ENCODE measurements around the gene GPR61.

The GPR61 gene

GRCh38 chr1:109557520-109557919, 17.8 kb downstream of the GPR61 start:
- TF ChIP-seq, protein P1, sequence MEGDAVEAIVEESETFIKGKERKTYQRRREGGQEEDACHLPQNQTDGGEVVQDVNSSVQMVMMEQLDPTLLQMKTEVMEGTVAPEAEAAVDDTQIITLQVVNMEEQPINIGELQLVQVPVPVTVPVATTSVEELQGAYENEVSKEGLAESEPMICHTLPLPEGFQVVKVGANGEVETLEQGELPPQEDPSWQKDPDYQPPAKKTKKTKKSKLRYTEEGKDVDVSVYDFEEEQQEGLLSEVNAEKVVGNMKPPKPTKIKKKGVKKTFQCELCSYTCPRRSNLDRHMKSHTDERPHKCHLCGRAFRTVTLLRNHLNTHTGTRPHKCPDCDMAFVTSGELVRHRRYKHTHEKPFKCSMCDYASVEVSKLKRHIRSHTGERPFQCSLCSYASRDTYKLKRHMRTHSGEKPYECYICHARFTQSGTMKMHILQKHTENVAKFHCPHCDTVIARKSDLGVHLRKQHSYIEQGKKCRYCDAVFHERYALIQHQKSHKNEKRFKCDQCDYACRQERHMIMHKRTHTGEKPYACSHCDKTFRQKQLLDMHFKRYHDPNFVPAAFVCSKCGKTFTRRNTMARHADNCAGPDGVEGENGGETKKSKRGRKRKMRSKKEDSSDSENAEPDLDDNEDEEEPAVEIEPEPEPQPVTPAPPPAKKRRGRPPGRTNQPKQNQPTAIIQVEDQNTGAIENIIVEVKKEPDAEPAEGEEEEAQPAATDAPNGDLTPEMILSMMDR (IDR thresholded peaks at IDR 0.05; ENCODE audit: control extremely low read depth, extremely low read depth, low read depth, missing control alignments), result no peak
- POLR2A ChIA-PET, result no interaction called here
- DNase-seq (ENCODE audit: extremely low spot score), result no peak
- CTCF ChIA-PET, result interaction anchor here (1.2 kb wide), 1 partner anchor 427 kb away, joined by 3 read pairs; the partner anchor contains the start of gene AHCYL1

GRCh38 chr1:109559995-109560394, 20.3 kb downstream of the GPR61 start:
- CTCF ChIA-PET, result interaction anchor here (0.7 to 2.8 kb wide), 10 partner anchors 10 to 90 kb away, joined by 3 to 15 read pairs (median 3); partner anchors contain the start of genes CYB561D1 and GNAI3
- DNase-seq (ENCODE audit: extremely low spot score), result no peak
- TF ChIP-seq, protein P1 (IDR thresholded peaks at IDR 0.05; ENCODE audit: control extremely low read depth, extremely low read depth, low read depth, missing control alignments), result no peak
- POLR2A ChIA-PET, result no interaction called here

GRCh38 chr1:109564194-109564878, 24.7 kb downstream of the GPR61 start:
- POLR2A ChIA-PET, result interaction anchor here (1.7 kb wide), 1 partner anchor 16 kb away, joined by 5 read pairs; the partner anchor contains the start of gene GNAI3
- CTCF ChIA-PET, result interaction anchor here (0.7 to 2.8 kb wide), 7 partner anchors 13 to 420 kb away, joined by 3 to 7 read pairs (median 4); partner anchors contain the start of gene AHCYL1
- TF ChIP-seq, protein P1 (IDR thresholded peaks at IDR 0.05; ENCODE audit: control extremely low read depth, extremely low read depth, low read depth, missing control alignments), result no peak
- no peak for DNase-seq (ENCODE audit: extremely low spot score)

DNA sequence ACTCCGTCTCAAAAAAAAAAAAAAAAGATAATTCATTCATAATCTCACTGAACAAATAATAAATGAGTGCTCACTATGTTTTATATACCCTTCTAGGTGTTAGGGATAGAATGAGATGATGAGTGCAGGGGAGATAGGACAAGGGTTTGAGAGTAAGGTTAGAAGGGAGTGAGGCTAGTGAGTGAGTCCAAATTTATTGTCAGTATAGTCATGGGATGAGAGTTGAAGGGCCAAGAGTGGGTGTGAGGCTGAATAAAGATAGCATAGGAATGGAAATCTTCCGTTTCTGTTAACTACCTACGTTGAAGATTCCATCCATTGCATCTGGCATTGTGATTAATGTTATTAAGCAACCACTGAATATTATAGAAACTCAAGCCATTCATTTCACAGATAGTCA, 25.6 kb downstream of the GPR61 start:
- CTCF ChIA-PET, result interaction anchor here (1.3 to 2.8 kb wide), 4 partner anchors 15 to 79 kb away, joined by 3 to 7 read pairs (median 6); no protein-coding TSS in a partner anchor
- DNase-seq (ENCODE audit: extremely low spot score), result no peak
- TF ChIP-seq, protein P1 (IDR thresholded peaks at IDR 0.05; ENCODE audit: control extremely low read depth, extremely low read depth, low read depth, missing control alignments), result no peak
- POLR2A ChIA-PET, result interaction anchor here (1.7 kb wide), 1 partner anchor 17 kb away, joined by 5 read pairs; the partner anchor contains the start of gene GNAI3

- CTCF ChIA-PET, result interaction anchor here (1.2 to 3.6 kb wide), 4 partner anchors 18 to 73 kb away, joined by 4 to 11 read pairs (median 5); partner anchors contain the start of gene GNAI3
- POLR2A ChIA-PET, result no interaction called here
- TF ChIP-seq, protein P1 (IDR thresholded peaks at IDR 0.05; ENCODE audit: control extremely low read depth, extremely low read depth, low read depth, missing control alignments), result no peak
Observed at GRCh38 chr1:109566982-109567381, 27.3 kb downstream of the GPR61 start.

GRCh38 chr1:109567877-109568672, 28.4 kb downstream of the GPR61 start:
- TF ChIP-seq, protein P1 (IDR thresholded peaks at IDR 0.05; ENCODE audit: control extremely low read depth, extremely low read depth, low read depth, missing control alignments), result no peak
- DNase-seq (ENCODE audit: extremely low spot score), result no peak
- POLR2A ChIA-PET, result interaction anchor here (0.7 kb wide), 1 partner anchor 581 kb away, joined by 4 read pairs; no protein-coding TSS in a partner anchor
- CTCF ChIA-PET, result interaction anchor here (1.2 to 3.6 kb wide), 6 partner anchors 18 to 72 kb away, joined by 4 to 11 read pairs (median 8); partner anchors contain the start of gene GNAI3

More at GRCh38 chr1:109566982-109567381, 27.3 kb downstream of the GPR61 start:
- DNase-seq (ENCODE audit: extremely low spot score), result no peak
